ENCODE data around the gene TRAF2.

TRAF2 gene

GRCh38 chr9:136847088-136847825 is 39.1 kb upstream of the TRAF2 start:
- ATAC-seq: no peak
- TF ChIP-seq TCF4 (CRISPR knock-in tag; IDR thresholded peaks at IDR 0.05; ENCODE audit: borderline replicate concordance) (no peak), ISL1 (CRISPR knock-in tag; IDR thresholded peaks at IDR 0.05) (no peak), ZNF8 (CRISPR knock-in tag; IDR thresholded peaks at IDR 0.05) (no peak), ESRRG (CRISPR knock-in tag; IDR thresholded peaks at IDR 0.05) (no peak), GLIS3 (CRISPR knock-in tag; IDR thresholded peaks at IDR 0.05) (no peak), ZFP30 (CRISPR knock-in tag; IDR thresholded peaks at IDR 0.05) (no peak), SNAI2 (CRISPR knock-in tag; IDR thresholded peaks at IDR 0.05) (no peak), TSHZ2 (CRISPR knock-in tag; IDR thresholded peaks at IDR 0.05) (no peak), ZC3H10 (CRISPR knock-in tag; IDR thresholded peaks at IDR 0.05) (no peak), PPARA (CRISPR knock-in tag; IDR thresholded peaks at IDR 0.05; ENCODE audit: borderline replicate concordance) (no peak), ARNTL (CRISPR knock-in tag; IDR thresholded peaks at IDR 0.05; ENCODE audit: borderline replicate concordance, low read depth) (no peak), RARB (CRISPR knock-in tag; IDR thresholded peaks at IDR 0.05) (no peak), BACH2 (CRISPR knock-in tag; IDR thresholded peaks at IDR 0.05; ENCODE audit: borderline replicate concordance) (no peak), CREB5 (CRISPR knock-in tag; IDR thresholded peaks at IDR 0.05; ENCODE audit: low read depth) (no peak), ZFP3 (CRISPR knock-in tag; IDR thresholded peaks at IDR 0.05) (no peak), TOX (CRISPR knock-in tag; IDR thresholded peaks at IDR 0.05; ENCODE audit: borderline replicate concordance) (no peak), CSRNP3 (CRISPR knock-in tag; IDR thresholded peaks at IDR 0.05) (no peak), PATZ1 (CRISPR knock-in tag; IDR thresholded peaks at IDR 0.05; ENCODE audit: borderline replicate concordance) (no peak), ZNF70 (CRISPR knock-in tag; IDR thresholded peaks at IDR 0.05) (no peak), CSDC2 (CRISPR knock-in tag; IDR thresholded peaks at IDR 0.05) (no peak)

GRCh38 chr9:136847826-136848392 is 38.4 kb upstream of the TRAF2 start:
- TF ChIP-seq RARB (CRISPR knock-in tag; IDR thresholded peaks at IDR 0.05) (no peak), POU6F1 (CRISPR knock-in tag; IDR thresholded peaks at IDR 0.05; ENCODE audit: borderline replicate concordance, low read depth) (no peak), TSHZ2 (CRISPR knock-in tag; IDR thresholded peaks at IDR 0.05) (no peak), GLIS3 (CRISPR knock-in tag; IDR thresholded peaks at IDR 0.05) (no peak), PPARA (CRISPR knock-in tag; IDR thresholded peaks at IDR 0.05; ENCODE audit: borderline replicate concordance) (no peak), ZNF70 (CRISPR knock-in tag; IDR thresholded peaks at IDR 0.05) (no peak), ISL1 (CRISPR knock-in tag; IDR thresholded peaks at IDR 0.05) (no peak), PATZ1 (CRISPR knock-in tag; IDR thresholded peaks at IDR 0.05; ENCODE audit: borderline replicate concordance) (no peak), SNAI2 (CRISPR knock-in tag; IDR thresholded peaks at IDR 0.05) (no peak), OSR1 (CRISPR knock-in tag; IDR thresholded peaks at IDR 0.05) (no peak), ZFP3 (CRISPR knock-in tag; IDR thresholded peaks at IDR 0.05) (no peak), ESRRG (CRISPR knock-in tag; IDR thresholded peaks at IDR 0.05) (no peak)
- ATAC-seq: peak; percentile 66
